Ovary (tissue), 3 donors: ENCODE measurements around the gene TAS2R40.

ENCODE experiments used
- POLR2A ChIP-seq: fragments of 450-650 bp; IDR thresholded peaks from one replicate; pipeline ENCODE4 v1.6.1; 2017; ENCODE audit warnings: antibody characterized with exemption, mild to moderate bottlenecking, moderate library complexity
- TF ChIP-seq, protein P1 (sequence below), 3 donors: fragments of 450-650 bp in 2 of 3; fragments of 200-600 bp in 1 of 3; IDR thresholded peaks; one replicate each; pipeline versions ENCODE4 v1.5.1 to v1.8.0; 2016 to 2022; ENCODE audit warnings: antibody characterized with exemption in 3 of 3, mild to moderate bottlenecking in 1 of 3
- donor health status: DM: no; HTN: no; CAD: no.

- no peak for TF ChIP-seq POLR2A
- TF ChIP-seq, protein P1, sequence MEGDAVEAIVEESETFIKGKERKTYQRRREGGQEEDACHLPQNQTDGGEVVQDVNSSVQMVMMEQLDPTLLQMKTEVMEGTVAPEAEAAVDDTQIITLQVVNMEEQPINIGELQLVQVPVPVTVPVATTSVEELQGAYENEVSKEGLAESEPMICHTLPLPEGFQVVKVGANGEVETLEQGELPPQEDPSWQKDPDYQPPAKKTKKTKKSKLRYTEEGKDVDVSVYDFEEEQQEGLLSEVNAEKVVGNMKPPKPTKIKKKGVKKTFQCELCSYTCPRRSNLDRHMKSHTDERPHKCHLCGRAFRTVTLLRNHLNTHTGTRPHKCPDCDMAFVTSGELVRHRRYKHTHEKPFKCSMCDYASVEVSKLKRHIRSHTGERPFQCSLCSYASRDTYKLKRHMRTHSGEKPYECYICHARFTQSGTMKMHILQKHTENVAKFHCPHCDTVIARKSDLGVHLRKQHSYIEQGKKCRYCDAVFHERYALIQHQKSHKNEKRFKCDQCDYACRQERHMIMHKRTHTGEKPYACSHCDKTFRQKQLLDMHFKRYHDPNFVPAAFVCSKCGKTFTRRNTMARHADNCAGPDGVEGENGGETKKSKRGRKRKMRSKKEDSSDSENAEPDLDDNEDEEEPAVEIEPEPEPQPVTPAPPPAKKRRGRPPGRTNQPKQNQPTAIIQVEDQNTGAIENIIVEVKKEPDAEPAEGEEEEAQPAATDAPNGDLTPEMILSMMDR (IDR thresholded peaks at IDR 0.05): no peak
Observed at GRCh38 chr7:143259765-143260164, 37.9 kb downstream of the TAS2R40 start.
